H9 (cell line): ENCODE measurements around the gene MAPK8IP2. TPM values are rescaled to one million over a fixed set of nuclear protein-coding genes. Genes with fewer than 3 reads are reported as not detected.

Experiments used
- DNase-seq: peaks from one replicate; pipeline ENCODE4 v3.0.0-alpha.2; 2017
- H2AFZ ChIP-seq: one replicate; pipeline ENCODE4 v1.6.1; 2013; ENCODE audit warnings: mild to moderate bottlenecking, low read length, control low read depth, moderate library complexity
- H2AK5ac ChIP-seq: 2 replicates; pipeline ENCODE4 v1.6.1; 2013; ENCODE audit warnings: low read length, control low read depth, mixed read lengths; ENCODE audit not compliant: insufficient read length
- H2BK120ac ChIP-seq: one replicate; pipeline ENCODE4 v1.6.1; 2013; ENCODE audit warnings: low read depth, mild to moderate bottlenecking, low read length, control low read depth, inconsistent platforms; ENCODE audit not compliant: poor library complexity, severe bottlenecking
- H2BK12ac ChIP-seq: 2 replicates; pipeline ENCODE4 v1.6.1; 2013; ENCODE audit warnings: low read length, control low read depth, mixed read lengths, low read depth; ENCODE audit not compliant: insufficient read length
- H2BK15ac ChIP-seq: 2 replicates; pipeline ENCODE4 v1.6.1; 2013; ENCODE audit warnings: low read depth, low read length, control low read depth
- H2BK20ac ChIP-seq: one replicate; pipeline ENCODE4 v1.6.1; 2013; ENCODE audit warnings: low read depth, mild to moderate bottlenecking, low read length, control low read depth, inconsistent platforms; ENCODE audit not compliant: poor library complexity, severe bottlenecking
- H2BK5ac ChIP-seq: 2 replicates; pipeline ENCODE4 v1.6.1; 2013; ENCODE audit warnings: low read length, control low read depth, mixed read lengths; ENCODE audit not compliant: insufficient read length
- H3K14ac ChIP-seq: 2 replicates; pipeline ENCODE4 v1.6.1; 2013; ENCODE audit warnings: low read length, control low read depth; ENCODE audit not compliant: insufficient read depth
- H3K18ac ChIP-seq: 2 replicates; pipeline ENCODE4 v1.6.1; 2013; ENCODE audit warnings: low read depth, mild to moderate bottlenecking, mixed read lengths, low read length, control low read depth; ENCODE audit not compliant: insufficient read length
- H3K23ac ChIP-seq: 2 replicates; pipeline ENCODE4 v1.6.1; 2013; ENCODE audit warnings: low read length, control low read depth, mixed read lengths, low read depth; ENCODE audit not compliant: insufficient read length
- H3K23me2 ChIP-seq: 2 replicates; pipeline ENCODE4 v1.6.1; 2013; ENCODE audit warnings: low read depth, mild to moderate bottlenecking, mixed read lengths, low read length, control low read depth; ENCODE audit not compliant: insufficient read length, poor library complexity, severe bottlenecking
- H3K27ac ChIP-seq: 2 replicates; pipeline ENCODE4 v1.5.1; 2013; ENCODE audit warnings: low read length, control low read depth, mixed read lengths, low read depth; ENCODE audit not compliant: insufficient read length
- H3K27me3 ChIP-seq: 2 replicates; pipeline ENCODE4 v1.6.1; 2013; ENCODE audit warnings: low read length, control low read depth, inconsistent platforms; ENCODE audit not compliant: insufficient read depth
- H3K4ac ChIP-seq: 2 replicates; pipeline ENCODE4 v1.6.1; 2013; ENCODE audit warnings: low read depth, mild to moderate bottlenecking, control low read depth, inconsistent platforms, low read length, moderate library complexity
- H3K4me1 ChIP-seq: 2 replicates; pipeline ENCODE4 v1.6.1; 2013; ENCODE audit warnings: low read length, control low read depth, inconsistent platforms; ENCODE audit not compliant: insufficient read depth
- H3K4me2 ChIP-seq: 2 replicates; pipeline ENCODE4 v1.6.1; 2013; ENCODE audit warnings: low read length, control low read depth, mixed read lengths; ENCODE audit not compliant: insufficient read length, insufficient read depth
- H3K56ac ChIP-seq: 2 replicates; pipeline ENCODE4 v1.6.1; 2013; ENCODE audit warnings: low read depth, mild to moderate bottlenecking, mixed read lengths, low read length, control low read depth; ENCODE audit not compliant: insufficient read length
- H3K79me1 ChIP-seq: 2 replicates; pipeline ENCODE4 v1.6.1; 2013; ENCODE audit warnings: low read depth, mild to moderate bottlenecking, moderate library complexity, low read length, control low read depth, inconsistent platforms; ENCODE audit not compliant: insufficient read depth, poor library complexity, severe bottlenecking
- H3K79me2 ChIP-seq: 2 replicates; pipeline ENCODE4 v1.6.1; 2013; ENCODE audit warnings: low read length, control low read depth, inconsistent platforms; ENCODE audit not compliant: insufficient read depth
- H3K9ac ChIP-seq: 2 replicates; pipeline ENCODE4 v1.6.1; 2013; ENCODE audit warnings: low read length, control low read depth, mixed read lengths; ENCODE audit not compliant: insufficient read length; ENCODE audit errors: extremely low read depth
- H3K9me3 ChIP-seq: one replicate; pipeline ENCODE4 v1.6.1; 2013; ENCODE audit warnings: low read depth, low read length, inconsistent platforms; ENCODE audit not compliant: control insufficient read depth
- H3T11ph ChIP-seq: one replicate; pipeline ENCODE4 v1.6.1; 2013; ENCODE audit warnings: mild to moderate bottlenecking, low read length, control low read depth, inconsistent platforms
- H4K20me1 ChIP-seq: one replicate; pipeline ENCODE4 v1.6.1; 2013; ENCODE audit not compliant: control insufficient read depth, insufficient read length, insufficient read depth
- H4K5ac ChIP-seq: 2 replicates; pipeline ENCODE4 v1.6.1; 2013; ENCODE audit warnings: low read depth, mild to moderate bottlenecking, mixed read lengths, low read length, control low read depth; ENCODE audit not compliant: insufficient read length
- H4K8ac ChIP-seq: replicated peaks from 2 replicates; pipeline ENCODE4 v1.6.1; 2013; ENCODE audit warnings: low read length, control low read depth, mixed read lengths, low read depth; ENCODE audit not compliant: insufficient read length
- H4K91ac ChIP-seq: 2 replicates; pipeline ENCODE4 v1.6.1; 2013; ENCODE audit warnings: low read depth, mild to moderate bottlenecking, moderate library complexity, mixed read lengths, low read length, control low read depth; ENCODE audit not compliant: insufficient read length
- H3K27ac Mint-ChIP-seq, 3 experiments: 2 replicates in 2 of 3; 3 replicates in 1 of 3; pipeline ENCODE4 v1.8.0; 2020 to 2021; ENCODE audit warnings: mixed read lengths in 3 of 3, mild to moderate bottlenecking in 1 of 3, moderate library complexity in 1 of 3
- H3K27me3 Mint-ChIP-seq: 2 replicates; pipeline ENCODE4 v1.8.0; 2021; ENCODE audit warnings: low read depth, mild to moderate bottlenecking, moderate library complexity, mixed read lengths
- H3K36me3 Mint-ChIP-seq, 3 experiments: 2 replicates in 2 of 3; 3 replicates in 1 of 3; pipeline ENCODE4 v1.8.0; 2020 to 2021; ENCODE audit warnings: low read depth in 3 of 3, mixed read lengths in 3 of 3; ENCODE audit not compliant: insufficient read depth in 1 of 3
- H3K4me1 Mint-ChIP-seq, 2 experiments: 2 replicates each; pipeline ENCODE4 v1.8.0; 2020; ENCODE audit warnings: mixed read lengths in 2 of 2
- H3K4me3 Mint-ChIP-seq, 2 experiments: 2 replicates in 1 of 2; 3 replicates in 1 of 2; pipeline ENCODE4 v1.8.0; 2020 to 2021; ENCODE audit warnings: mild to moderate bottlenecking in 2 of 2, mixed read lengths in 2 of 2, moderate library complexity in 1 of 2
- H3K9me3 Mint-ChIP-seq, 2 experiments: 2 replicates in 1 of 2; 3 replicates in 1 of 2; pipeline ENCODE4 v1.8.0; 2020; ENCODE audit warnings: mild to moderate bottlenecking in 2 of 2, mixed read lengths in 2 of 2, moderate library complexity in 1 of 2
- WGBS: extraction: QIAGEN DNeasy Blood & Tissue Kit; methylation state at CpG from one replicate; pipeline ENCODE4 v1.1.7; 2013; ENCODE audit warnings: missing lambda C conversion rate, low lambda C conversion rate, mixed read lengths; ENCODE audit not compliant: insufficient read length; ENCODE audit errors: extremely low coverage; 5-methylcytosine and 5-hydroxymethylcytosine counted together
- total RNA-seq: library from RNA; stranded (reverse); gene quantifications from 2 replicates; pipeline ENCODE4 v1.2.1, GENCODE V29; 2021
- TF ChIP-seq, protein P1 (sequence below): fragments of 200-600 bp; sonication (generic); conservative IDR thresholded peaks from 3 replicates; pipeline ENCODE4 v1.8.0; 2021; ENCODE audit warnings: antibody characterized with exemption, mild to moderate bottlenecking

The MAPK8IP2 gene
- total RNA-seq, 1 experiment from 2014 or later = 5.7 TPM

DNA sequence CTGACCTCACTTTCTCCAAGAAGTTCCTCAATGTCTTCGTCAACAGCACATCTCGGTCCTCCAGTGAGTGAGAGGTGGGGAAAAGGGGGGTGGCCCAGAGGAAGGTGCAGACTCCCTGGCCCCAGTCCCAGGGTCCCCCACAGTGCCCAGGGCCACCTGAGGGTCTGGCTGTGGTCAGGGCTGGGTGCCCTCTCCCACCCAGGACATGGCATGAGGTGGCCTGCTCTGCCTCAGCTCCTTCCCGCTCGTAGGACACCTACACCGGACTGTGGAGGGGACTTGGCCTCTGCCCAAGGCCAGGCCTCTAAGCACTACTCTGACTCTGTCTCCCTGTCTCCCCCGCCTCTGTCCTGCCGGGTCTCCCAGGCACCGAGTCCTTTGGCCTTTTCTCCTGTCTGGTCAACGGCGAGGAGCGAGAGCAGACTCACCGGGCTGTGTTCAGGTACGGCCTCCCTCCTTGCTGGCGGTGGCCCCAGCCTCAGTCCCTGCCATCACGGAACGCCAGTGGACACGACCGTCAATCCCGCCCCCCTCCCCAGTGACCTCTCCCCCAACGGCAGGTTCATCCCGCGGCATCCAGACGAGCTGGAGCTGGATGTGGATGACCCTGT, 4.5 kb downstream of the MAPK8IP2 start:
- Mint-ChIP-seq H3K27ac (no peak overlapping the region), H3K27me3 (peaks cover 35% of the 10 kb centered on the region)
- TF ChIP-seq, protein P1, sequence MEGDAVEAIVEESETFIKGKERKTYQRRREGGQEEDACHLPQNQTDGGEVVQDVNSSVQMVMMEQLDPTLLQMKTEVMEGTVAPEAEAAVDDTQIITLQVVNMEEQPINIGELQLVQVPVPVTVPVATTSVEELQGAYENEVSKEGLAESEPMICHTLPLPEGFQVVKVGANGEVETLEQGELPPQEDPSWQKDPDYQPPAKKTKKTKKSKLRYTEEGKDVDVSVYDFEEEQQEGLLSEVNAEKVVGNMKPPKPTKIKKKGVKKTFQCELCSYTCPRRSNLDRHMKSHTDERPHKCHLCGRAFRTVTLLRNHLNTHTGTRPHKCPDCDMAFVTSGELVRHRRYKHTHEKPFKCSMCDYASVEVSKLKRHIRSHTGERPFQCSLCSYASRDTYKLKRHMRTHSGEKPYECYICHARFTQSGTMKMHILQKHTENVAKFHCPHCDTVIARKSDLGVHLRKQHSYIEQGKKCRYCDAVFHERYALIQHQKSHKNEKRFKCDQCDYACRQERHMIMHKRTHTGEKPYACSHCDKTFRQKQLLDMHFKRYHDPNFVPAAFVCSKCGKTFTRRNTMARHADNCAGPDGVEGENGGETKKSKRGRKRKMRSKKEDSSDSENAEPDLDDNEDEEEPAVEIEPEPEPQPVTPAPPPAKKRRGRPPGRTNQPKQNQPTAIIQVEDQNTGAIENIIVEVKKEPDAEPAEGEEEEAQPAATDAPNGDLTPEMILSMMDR = no peak

More for the DNA sequence above, 4.5 kb downstream of the MAPK8IP2 start:
- no peak overlapping the region for H3K4me2 ChIP-seq
- Mint-ChIP-seq H3K9me3 (no peaks in the 10 kb centered on the region), H3K4me1 (peaks cover 9 to 10% of the 10 kb centered on the region in 2 experiments), H3K36me3 (no peaks in the 10 kb centered on the region; a peak in 1 of 7 replicates), H3K4me3 (no peak overlapping the region)
- H3K79me1 ChIP-seq = no peaks in the 10 kb centered on the region
- no peaks in the 10 kb centered on the region for H4K20me1 ChIP-seq
- no peak overlapping the region for H2BK120ac ChIP-seq
- no peak overlapping the region for H2AFZ ChIP-seq
- H3K4me1 ChIP-seq = no peaks in the 10 kb centered on the region; the same call in 1 of the 2 replicates
- no peak overlapping the region for H4K5ac ChIP-seq
- no peak overlapping the region for H3K9ac ChIP-seq
- no peak overlapping the region for H2BK15ac ChIP-seq
- no peaks in the 10 kb centered on the region for H3K79me2 ChIP-seq
- H2BK5ac ChIP-seq = no peak overlapping the region
- peaks cover under 1% of the 10 kb centered on the region for H3K23me2 ChIP-seq
- H3K9me3 ChIP-seq = no peaks in the 10 kb centered on the region
- DNase-seq = no peak
- no peak overlapping the region for H4K91ac ChIP-seq
- WGBS = no CpG with 5 or more reads among the region's 23 CpGs
- no peak overlapping the region for H2BK20ac ChIP-seq
- H3K27ac ChIP-seq = no peak overlapping the region
- H3K18ac ChIP-seq = no peak overlapping the region
- no peak overlapping the region for H3K4ac ChIP-seq
- no peak overlapping the region for H3K56ac ChIP-seq
- no peak overlapping the region for H2BK12ac ChIP-seq
- no peak overlapping the region for H3K14ac ChIP-seq
- no peak overlapping the region for H3T11ph ChIP-seq
- H3K23ac ChIP-seq = no peak overlapping the region
- no peak overlapping the region for H2AK5ac ChIP-seq
- no peaks in the 10 kb centered on the region; the same call in 1 of the 2 replicates for H3K27me3 ChIP-seq
- no peak overlapping the region for H4K8ac ChIP-seq
